ENCODE data around the gene RNU6-7.

RNU6-7 gene

GRCh38 chr14:32201816-32202490 is at the start of gene RNU6-7:
Gene RNU6-7 (plus strand): TSS chr14:32202045.
- peak within 1 kb of the TSS; percentile 74 for H3K4me3 ChIP-seq (ENCODE audit: low read depth, low read length)
- DNase-seq (ENCODE audit: low read depth): no peak

GRCh38 chr14:32166029-32166428 is 35.8 kb upstream of the RNU6-7 start:
- no peak for DNase-seq (ENCODE audit: low read depth)
- no peak overlapping the region for H3K4me3 ChIP-seq (ENCODE audit: low read depth, low read length)

GRCh38 chr14:32166924-32167323 is 34.9 kb upstream of the RNU6-7 start:
- no peak for DNase-seq (ENCODE audit: low read depth)

GRCh38 chr14:32167907-32168306 is 33.9 kb upstream of the RNU6-7 start:
- no peak overlapping the region for H3K4me3 ChIP-seq (ENCODE audit: low read depth, low read length)
- DNase-seq (ENCODE audit: low read depth): no peak

More at GRCh38 chr14:32166924-32167323, 34.9 kb upstream of the RNU6-7 start:
- no peak overlapping the region for H3K4me3 ChIP-seq (ENCODE audit: low read depth, low read length)

- no peak overlapping the region for H3K4me3 ChIP-seq (ENCODE audit: low read depth, low read length)
- no peak for DNase-seq (ENCODE audit: low read depth)
Observed at GRCh38 chr14:32169191-32169590, 32.7 kb upstream of the RNU6-7 start.

GRCh38 chr14:32171469-32171868 is 30.4 kb upstream of the RNU6-7 start:
- no peak for DNase-seq (ENCODE audit: low read depth)
- no peak overlapping the region for H3K4me3 ChIP-seq (ENCODE audit: low read depth, low read length)

GRCh38 chr14:32183151-32184058 is 18.4 kb upstream of the RNU6-7 start:
- no peak overlapping the region for H3K4me3 ChIP-seq (ENCODE audit: low read depth, low read length)
- DNase-seq (ENCODE audit: low read depth): no peak

- no peak for DNase-seq (ENCODE audit: low read depth)
- no peak overlapping the region for H3K4me3 ChIP-seq (ENCODE audit: low read depth, low read length)
Observed at GRCh38 chr14:32185097-32185496, 16.7 kb upstream of the RNU6-7 start.

- no peak overlapping the region for H3K4me3 ChIP-seq (ENCODE audit: low read depth, low read length)
- DNase-seq (ENCODE audit: low read depth): no peak
Observed at GRCh38 chr14:32186248-32186647, 15.6 kb upstream of the RNU6-7 start.

- H3K4me3 ChIP-seq (ENCODE audit: low read depth, low read length): no peak overlapping the region
- DNase-seq (ENCODE audit: low read depth): no peak
Observed at GRCh38 chr14:32189811-32190210, 12.0 kb upstream of the RNU6-7 start.

- DNase-seq (ENCODE audit: low read depth): no peak
- no peak overlapping the region for H3K4me3 ChIP-seq (ENCODE audit: low read depth, low read length)
Observed at GRCh38 chr14:32190673-32191072, 11.2 kb upstream of the RNU6-7 start.

- no peak for DNase-seq (ENCODE audit: low read depth)
- H3K4me3 ChIP-seq (ENCODE audit: low read depth, low read length): no peak overlapping the region
Observed at GRCh38 chr14:32192712-32193373, 9.0 kb upstream of the RNU6-7 start.

- no peak for DNase-seq (ENCODE audit: low read depth)
- no peak overlapping the region for H3K4me3 ChIP-seq (ENCODE audit: low read depth, low read length)
Observed at GRCh38 chr14:32193532-32193931, 8.3 kb upstream of the RNU6-7 start.

GRCh38 chr14:32195636-32196035 is 6.2 kb upstream of the RNU6-7 start:
- DNase-seq (ENCODE audit: low read depth): no peak
- H3K4me3 ChIP-seq (ENCODE audit: low read depth, low read length): no peak overlapping the region

GRCh38 chr14:32197919-32198318 is 3.9 kb upstream of the RNU6-7 start:
- H3K4me3 ChIP-seq (ENCODE audit: low read depth, low read length): no peak overlapping the region
- DNase-seq (ENCODE audit: low read depth): no peak

GRCh38 chr14:32200368-32201192 is 1.3 kb upstream of the RNU6-7 start:
- DNase-seq (ENCODE audit: low read depth): no peak
- H3K4me3 ChIP-seq (ENCODE audit: low read depth, low read length): peak overlapping the region; percentile 74

- no peak for DNase-seq (ENCODE audit: low read depth)
- peak overlapping the region; percentile 74 for H3K4me3 ChIP-seq (ENCODE audit: low read depth, low read length)
Observed at GRCh38 chr14:32201193-32201815, 541 bp upstream of the RNU6-7 start.

GRCh38 chr14:32202491-32202997 is 699 bp downstream of the RNU6-7 start:
- no peak for DNase-seq (ENCODE audit: low read depth)
- H3K4me3 ChIP-seq (ENCODE audit: low read depth, low read length): peak overlapping the region; percentile 74

All from skeletal muscle cell (primary cell).